Right hindlimb (tissue), 1 donor: ENCODE results near the gene ABRAXAS1.
A peak's percentile ranks its signal among the peaks of the same experiment; 100 is the strongest.
"Not testable (repeated sequence)": the region's sequence is repeated elsewhere in the genome, so short reads cannot be mapped to it uniquely, and the experiment has no call there.

Source experiments
- DNase-seq: peaks from one replicate; pipeline ENCODE4 v3.0.0-alpha.2; 2018

The ABRAXAS1 gene

GRCh38 chr4:83484500-83485461 lies at the start of gene ABRAXAS1:
Gene ABRAXAS1, minus strand, starts transcription at chr4:83485100. Its CDS starts 28 bp downstream, at chr4:83485072.
- DNase-seq, result peak; percentile 95

GRCh38 chr4:83527671-83528070 lies 42.8 kb upstream of the ABRAXAS1 start:
- DNase-seq, result no peak

GRCh38 chr4:83522239-83522638 lies 37.3 kb upstream of the ABRAXAS1 start:
- DNase-seq, result no peak

- no peak for DNase-seq
Observed at GRCh38 chr4:83516042-83516772, 31.3 kb upstream of the ABRAXAS1 start.

GRCh38 chr4:83510442-83510841 lies 25.5 kb upstream of the ABRAXAS1 start:
- DNase-seq, result no peak

GRCh38 chr4:83509156-83509585 lies 24.3 kb upstream of the ABRAXAS1 start:
- not testable (repeated sequence) for DNase-seq

- no peak for DNase-seq
Observed at GRCh38 chr4:83504996-83505395, 20.1 kb upstream of the ABRAXAS1 start.

GRCh38 chr4:83504503-83504902 lies 19.6 kb upstream of the ABRAXAS1 start:
- no peak for DNase-seq

GRCh38 chr4:83503974-83504373 lies 19.1 kb upstream of the ABRAXAS1 start:
- no peak for DNase-seq

- DNase-seq, result not testable (repeated sequence)
Observed at GRCh38 chr4:83501671-83502070, 16.8 kb upstream of the ABRAXAS1 start.

- no peak for DNase-seq
Observed at GRCh38 chr4:83498187-83498586, 13.3 kb upstream of the ABRAXAS1 start.

GRCh38 chr4:83496085-83496917 lies 11.4 kb upstream of the ABRAXAS1 start:
- DNase-seq, result not testable (repeated sequence)

- no peak for DNase-seq
Observed at GRCh38 chr4:83490876-83491450, 6.1 kb upstream of the ABRAXAS1 start.

- no peak for DNase-seq
Observed at GRCh38 chr4:83489711-83490326, 4.9 kb upstream of the ABRAXAS1 start.

- no peak for DNase-seq
Observed at GRCh38 chr4:83486457-83487129, 1.7 kb upstream of the ABRAXAS1 start.

- no peak for DNase-seq
Observed at GRCh38 chr4:83473966-83474365, 10.9 kb downstream of the ABRAXAS1 start.

GRCh38 chr4:83473423-83473822 lies 11.5 kb downstream of the ABRAXAS1 start:
- DNase-seq, result no peak

- no peak for DNase-seq
Observed at GRCh38 chr4:83456184-83456501, 28.8 kb downstream of the ABRAXAS1 start.

- peak; percentile 98 for DNase-seq
Observed at GRCh38 chr4:83455281-83456183, 29.4 kb downstream of the ABRAXAS1 start, which contains the start of the genes HELQ and MRPS18C. Gene HELQ, minus strand, starts transcription at chr4:83455823. Its CDS starts 130 bp downstream, at chr4:83455693. Gene MRPS18C, plus strand, starts transcription at chr4:83456058. Its CDS starts 20 bp downstream, at chr4:83456078.

- no peak for DNase-seq
Observed at GRCh38 chr4:83454686-83455085, 30.2 kb downstream of the ABRAXAS1 start.
